ENCODE results near the gene DNAJC15.

- TF ChIP-seq EZH2 (IDR thresholded peaks at IDR 0.05; ENCODE audit: borderline replicate concordance, low read depth, low read length, poor library complexity, severe bottlenecking): no peak
- no peak for TF ChIP-seq CTCF (conservative IDR thresholded peaks at IDR 0.05; ENCODE audit: low read depth, low read length)
These were observed 49.0 kb downstream of the DNAJC15 start for GRCh38 chr13:43072394-43072793.

All from A673 (cell line).